COR-L47 (cell line): ENCODE measurements around the gene OR4F6.

Experiments
- DNase-seq: peaks from one replicate; lab custom pipeline; 2025; lab: John Stamatoyannopoulos, UW

OR4F6 gene

GRCh38 chr15:101804941-101805340 lies 1.6 kb downstream of the OR4F6 start:
- no peak for DNase-seq

- no peak for DNase-seq
These were observed 2.5 kb downstream of the OR4F6 start for GRCh38 chr15:101805605-101806345.

GRCh38 chr15:101807345-101807945 lies 4.1 kb downstream of the OR4F6 start:
- DNase-seq, result no peak

- no peak for DNase-seq
These were observed 4.9 kb downstream of the OR4F6 start for GRCh38 chr15:101808201-101808600.

- DNase-seq, result no peak
These were observed 7.1 kb downstream of the OR4F6 start for GRCh38 chr15:101810456-101810855.

- no peak for DNase-seq
These were observed 7.6 kb downstream of the OR4F6 start for GRCh38 chr15:101810876-101811275.

GRCh38 chr15:101811902-101812301 lies 8.6 kb downstream of the OR4F6 start, which contains the start of gene OR4F15:
Gene OR4F15, plus strand, starts transcription at chr15:101812202. Its CDS starts 5,985 bp downstream, at chr15:101818187.
- no peak for DNase-seq

- no peak for DNase-seq
These were observed 10.7 kb downstream of the OR4F6 start for GRCh38 chr15:101813803-101814534.

- no peak for DNase-seq
These were observed 17.5 kb downstream of the OR4F6 start for GRCh38 chr15:101820781-101821180.

- no peak for DNase-seq
These were observed 23.9 kb downstream of the OR4F6 start for GRCh38 chr15:101827257-101827656.

- no peak for DNase-seq
These were observed 25.5 kb downstream of the OR4F6 start for GRCh38 chr15:101828774-101829173.

GRCh38 chr15:101841656-101842055 lies 38.3 kb downstream of the OR4F6 start:
- DNase-seq, result no peak

GRCh38 chr15:101844916-101845315 lies 41.6 kb downstream of the OR4F6 start:
- DNase-seq, result no peak

GRCh38 chr15:101852356-101852755 lies 49.0 kb downstream of the OR4F6 start:
- no peak for DNase-seq
